A549 (cell line): Measurements from ENCODE around the gene PARD3B. TPM values are rescaled to one million over a fixed set of nuclear protein-coding genes. Genes with fewer than 3 reads are reported as not detected.

Experiments
- ATAC-seq, 2 experiments: fragments of 200-7000 bp in 1 of 2; fragments of >200 bp in 1 of 2; cut with Nextera tagmentation in 1 of 2; cut with Tn5 transposase in 1 of 2; 3 replicates each; pipeline versions ENCODE4 v1.8.0 to v1.9.1; 2018 to 2020; ENCODE audit warnings: mild to moderate bottlenecking in 1 of 2, moderate library complexity in 1 of 2
- CTCF ChIA-PET: fragments of 300-600 bp; sonication (Branson Sonifier 250); formaldehyde crosslinking; extraction: SDS; loops from one replicate; lab custom pipeline; 2021; ENCODE audit warnings: antibody characterized with exemption, inconsistent platforms; lab: Yijun Ruan, JAX
- POLR2A ChIA-PET: fragments of 350-600 bp; formaldehyde crosslinking; extraction: SDS; loops from one replicate; lab custom pipeline; 2021; ENCODE audit warnings: antibody characterized with exemption, inconsistent platforms; lab: Yijun Ruan, JAX
- DNase-seq, 2 experiments: peaks; one replicate each; pipeline versions ENCODE4 v3.0.0 to v3.0.0-alpha.2; 2011 to 2016; ENCODE audit warnings: low read depth in 1 of 2, low spot score in 1 of 2
- FAIRE-seq: peaks from 2 replicates; lab custom pipeline; 2011; peaks lifted over from hg19 to GRCh38; lab: Jason Lieb, UNC
- H3K27ac ChIP-seq, 2 experiments: fragments of >200 bp; sonication (Bioruptor Twin); formaldehyde crosslinking; 3 replicates each; pipeline ENCODE4 v1.5.1; 2016 to 2017
- H3K4me1 ChIP-seq: fragments of >200 bp; sonication (Bioruptor Twin); formaldehyde crosslinking; 3 replicates; pipeline ENCODE4 v1.6.1; 2016
- H3K4me2 ChIP-seq: fragments of >200 bp; sonication (Bioruptor Twin); formaldehyde crosslinking; 3 replicates; pipeline ENCODE4 v1.6.1; 2016
- H3K4me3 ChIP-seq: fragments of >200 bp; sonication (Bioruptor Twin); formaldehyde crosslinking; 3 replicates; pipeline ENCODE4 v1.5.1; 2016
- H3K9me3 ChIP-seq: fragments of >200 bp; sonication (Bioruptor Twin); formaldehyde crosslinking; 3 replicates; pipeline ENCODE4 v1.6.1; 2016
- BCL3 ChIP-seq: fragments of >200 bp; sonication (Bioruptor Twin); formaldehyde crosslinking; IDR thresholded peaks from 3 replicates; pipeline ENCODE4 v1.6.1; 2016
- EHMT2 ChIP-seq: fragments of 200-600 bp; sonication (generic); IDR thresholded peaks from 2 replicates; pipeline ENCODE4 v1.6.1; 2016; ENCODE audit warnings: antibody characterized with exemption, low read depth, mild to moderate bottlenecking, moderate library complexity
- FOSL2 ChIP-seq, 2 experiments: fragments of 450-650 bp in 1 of 2; fragments of >200 bp in 1 of 2; sonication (Bioruptor Twin) in 1 of 2; formaldehyde crosslinking; IDR thresholded peaks; 2 replicates each; pipeline versions ENCODE4 v1.5.0 to v1.6.1; 2016 to 2020; ENCODE audit warnings: mild to moderate bottlenecking in 1 of 2, moderate library complexity in 1 of 2
- FOXS1 ChIP-seq: fragments of 250-450 bp; sonication (Bioruptor Pico); IDR thresholded peaks from 2 replicates; pipeline ENCODE4 v1.5.0; 2020; ENCODE audit warnings: mild to moderate bottlenecking, moderate library complexity
- HES2 ChIP-seq: fragments of >200 bp; sonication (Bioruptor Twin); formaldehyde crosslinking; IDR thresholded peaks from 2 replicates; pipeline ENCODE4 v1.6.1; 2016
- HOXB13 ChIP-seq: fragments of 250-450 bp; sonication (Bioruptor Pico); IDR thresholded peaks from 2 replicates; pipeline ENCODE4 v1.5.0; 2020; ENCODE audit warnings: low read depth, mild to moderate bottlenecking, moderate library complexity
- HOXB5 ChIP-seq: fragments of 250-450 bp; sonication (Bioruptor Pico); IDR thresholded peaks from 2 replicates; pipeline ENCODE4 v1.5.0; 2020; ENCODE audit warnings: mild to moderate bottlenecking, moderate library complexity
- JUN ChIP-seq, 2 experiments: fragments of >200 bp; sonication (Bioruptor Twin); formaldehyde crosslinking; IDR thresholded peaks; 2 replicates in 1 of 2; 3 replicates in 1 of 2; pipeline ENCODE4 v1.6.1; 2016 to 2017
- MAZ ChIP-seq: fragments of 150-350 bp; IDR thresholded peaks from 2 replicates; pipeline ENCODE4 v1.6.1; 2014; ENCODE audit warnings: antibody characterized with exemption, low read depth, low read length, borderline replicate concordance
- PHF8 ChIP-seq: fragments of 200-600 bp; sonication (generic); IDR thresholded peaks from 2 replicates; pipeline ENCODE4 v1.6.1; 2016; ENCODE audit warnings: low read depth, mild to moderate bottlenecking, antibody characterized with exemption, moderate library complexity, borderline replicate concordance
- POLR2AphosphoS2 ChIP-seq: conservative IDR thresholded peaks from 2 replicates; pipeline ENCODE4 v1.6.1; 2012; ENCODE audit warnings: low read length, improper control_type of control experiment, inconsistent platforms
- RAD21 ChIP-seq, 2 experiments: fragments of >200 bp in 1 of 2; sonication (Bioruptor Twin) in 1 of 2; formaldehyde crosslinking in 1 of 2; IDR thresholded peaks in 1 of 2; conservative IDR thresholded peaks in 1 of 2; 2 replicates in 1 of 2; 3 replicates in 1 of 2; pipeline ENCODE4 v1.6.1; 2012 to 2018; ENCODE audit warnings: inconsistent platforms in 1 of 2
- RARB ChIP-seq: fragments of 250-450 bp; sonication (Bioruptor Pico); IDR thresholded peaks from 2 replicates; pipeline ENCODE4 v1.8.0; 2021; ENCODE audit warnings: mild to moderate bottlenecking, moderate library complexity
- SREBF2 ChIP-seq: fragments of 450-650 bp; IDR thresholded peaks from 2 replicates; pipeline ENCODE4 v1.6.1; 2014; ENCODE audit warnings: mild to moderate bottlenecking, moderate library complexity
- ZC3H11A ChIP-seq: fragments of 450-650 bp; IDR thresholded peaks from 2 replicates; pipeline ENCODE4 v1.6.1; 2014; ENCODE audit warnings: antibody characterized with exemption, mild to moderate bottlenecking
- ZFP36 ChIP-seq: fragments of 450-650 bp; IDR thresholded peaks from 2 replicates; pipeline ENCODE4 v1.6.1; 2014; ENCODE audit warnings: borderline replicate concordance; ENCODE audit not compliant: partially characterized antibody
- ZNF302 ChIP-seq: fragments of 250-450 bp; sonication (Bioruptor Pico); IDR thresholded peaks from 2 replicates; pipeline ENCODE4 v1.9.0; 2021; ENCODE audit warnings: inconsistent platforms, mild to moderate bottlenecking, moderate library complexity
- ZSCAN20 ChIP-seq: fragments of 250-450 bp; sonication (Bioruptor Pico); IDR thresholded peaks from 2 replicates; pipeline ENCODE4 v1.8.0; 2022; ENCODE audit warnings: mild to moderate bottlenecking, moderate library complexity
- WGBS: methylation state at CpG from one replicate; pipeline ENCODE4 v1.1.6; 2017; ENCODE audit errors: missing lambda C conversion rate; 5-methylcytosine and 5-hydroxymethylcytosine counted together
- polyA plus RNA-seq, 4 experiments: library from polyadenylated mRNA; depleted of rRNA in 3 of 4; stranded (reverse); fragments of >200 nt; fragmentation: RNase III in 1 of 4; extraction: RNeasy Plus Mini Kit Qiagen cat#74134 plus additional on column Dnase treatment in 1 of 4; gene quantifications; 2 replicates in 3 of 4; 3 replicates in 1 of 4; pipeline ENCODE4 v1.2.3, GENCODE V29; 2011 to 2017
- TF ChIP-seq, protein P1 (sequence below): fragments of 250-450 bp; sonication (Bioruptor Pico); IDR thresholded peaks from 2 replicates; pipeline ENCODE4 v1.5.0; 2021; ENCODE audit warnings: mild to moderate bottlenecking, moderate library complexity, borderline replicate concordance
- TF ChIP-seq, protein P2 (sequence below): IDR thresholded peaks from 2 replicates; pipeline ENCODE4 v1.6.1; 2012

The PARD3B gene
- polyA plus RNA-seq, 2 of the 4 experiments (the other 2 are of a cell fraction), result 1.2 to 2.4 TPM

GRCh38 chr2:204503869-204504268 is 41.4 kb upstream of the PARD3B start:
- ChIA-PET CTCF (no interaction called here), POLR2A (no interaction called here)
- H3K9me3 ChIP-seq, result no peaks in the 10 kb centered on the region
- H3K27ac ChIP-seq, result no peak overlapping the region
- TF ChIP-seq HES2, result no peak
- TF ChIP-seq BCL3, result no peak
- TF ChIP-seq ZSCAN20, result no peak
- no peak for TF ChIP-seq EHMT2
- no peak for TF ChIP-seq FOXS1 (CRISPR knock-in tag)
- no peak for TF ChIP-seq MAZ
- TF ChIP-seq JUN (IDR thresholded peaks at IDR 0.05), result no peak
- TF ChIP-seq SREBF2, result no peak
- TF ChIP-seq ZFP36, result no peak
- no peak for TF ChIP-seq HOXB5 (CRISPR knock-in tag)
- no peak for TF ChIP-seq HOXB13 (CRISPR knock-in tag)
- TF ChIP-seq RAD21 (conservative IDR thresholded peaks at IDR 0.05 in 1 of 2, IDR thresholded peaks at IDR 0.05 in 1 of 2), result no peak
- TF ChIP-seq, protein P1, sequence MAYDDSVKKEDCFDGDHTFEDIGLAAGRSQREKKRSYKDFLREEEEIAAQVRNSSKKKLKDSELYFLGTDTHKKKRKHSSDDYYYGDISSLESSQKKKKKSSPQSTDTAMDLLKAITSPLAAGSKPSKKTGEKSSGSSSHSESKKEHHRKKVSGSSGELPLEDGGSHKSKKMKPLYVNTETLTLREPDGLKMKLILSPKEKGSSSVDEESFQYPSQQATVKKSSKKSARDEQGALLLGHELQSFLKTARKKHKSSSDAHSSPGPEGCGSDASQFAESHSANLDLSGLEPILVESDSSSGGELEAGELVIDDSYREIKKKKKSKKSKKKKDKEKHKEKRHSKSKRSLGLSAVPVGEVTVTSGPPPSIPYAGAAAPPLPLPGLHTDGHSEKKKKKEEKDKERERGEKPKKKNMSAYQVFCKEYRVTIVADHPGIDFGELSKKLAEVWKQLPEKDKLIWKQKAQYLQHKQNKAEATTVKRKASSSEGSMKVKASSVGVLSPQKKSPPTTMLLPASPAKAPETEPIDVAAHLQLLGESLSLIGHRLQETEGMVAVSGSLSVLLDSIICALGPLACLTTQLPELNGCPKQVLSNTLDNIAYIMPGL (CRISPR knock-in tag), result no peak
- no peak for TF ChIP-seq PHF8
- no peak for TF ChIP-seq ZC3H11A
- no peak for TF ChIP-seq FOSL2 (IDR thresholded peaks at IDR 0.05)
- TF ChIP-seq FOSL2 (CRISPR knock-in tag; IDR thresholded peaks at IDR 0.05), result no peak
- TF ChIP-seq, protein P2, sequence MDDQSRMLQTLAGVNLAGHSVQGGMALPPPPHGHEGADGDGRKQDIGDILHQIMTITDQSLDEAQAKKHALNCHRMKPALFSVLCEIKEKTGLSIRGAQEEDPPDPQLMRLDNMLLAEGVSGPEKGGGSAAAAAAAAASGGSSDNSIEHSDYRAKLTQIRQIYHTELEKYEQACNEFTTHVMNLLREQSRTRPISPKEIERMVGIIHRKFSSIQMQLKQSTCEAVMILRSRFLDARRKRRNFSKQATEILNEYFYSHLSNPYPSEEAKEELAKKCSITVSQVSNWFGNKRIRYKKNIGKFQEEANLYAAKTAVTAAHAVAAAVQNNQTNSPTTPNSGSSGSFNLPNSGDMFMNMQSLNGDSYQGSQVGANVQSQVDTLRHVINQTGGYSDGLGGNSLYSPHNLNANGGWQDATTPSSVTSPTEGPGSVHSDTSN, result no peak
- DNase-seq, result no peak
- H3K4me3 ChIP-seq, result no peak overlapping the region
- ATAC-seq, result no peak
- 30% methylated on average over 2 of the region's 2 CpGs for WGBS
- H3K4me2 ChIP-seq, result no peak overlapping the region
- no peak for FAIRE-seq
- no peaks in the 10 kb centered on the region for H3K4me1 ChIP-seq

DNA sequence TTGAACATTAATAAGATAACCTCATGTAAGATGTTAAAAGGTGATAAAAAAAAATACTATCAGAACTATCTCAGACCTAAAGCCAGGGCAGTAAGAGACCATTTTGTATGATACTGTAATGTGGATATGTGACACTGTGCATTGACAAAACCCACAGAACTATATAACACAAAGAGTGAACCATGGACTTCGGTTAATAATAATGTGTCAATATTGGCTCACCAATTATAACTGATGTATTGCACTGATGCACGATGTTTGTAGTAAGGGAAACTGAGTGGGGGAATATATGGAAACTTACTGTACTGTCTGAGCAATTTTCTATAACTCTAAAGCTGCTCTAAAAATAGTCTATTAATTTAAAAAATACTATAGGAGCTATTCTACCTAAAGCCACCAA is 40.7 kb upstream of the PARD3B start:
- ChIA-PET CTCF (interaction anchor here (1.2 kb wide), 1 partner anchor 13 kb away, joined by 4 read pairs; no protein-coding TSS in a partner anchor), POLR2A (no interaction called here)
- TF ChIP-seq ZNF302 (CRISPR knock-in tag), result no peak
- TF ChIP-seq POLR2AphosphoS2, result no peak
- no peak for TF ChIP-seq RARB (CRISPR knock-in tag)
- TF ChIP-seq SREBF2, result no peak
- WGBS, result 48% methylated on average over 2 of the region's 2 CpGs
- H3K4me3 ChIP-seq, result no peak overlapping the region
- FAIRE-seq (no peak), DNase-seq (no peak), ATAC-seq (no peak)
- H3K9me3 ChIP-seq, result no peaks in the 10 kb centered on the region
- no peak overlapping the region for H3K4me2 ChIP-seq
- H3K4me1 ChIP-seq, result no peaks in the 10 kb centered on the region
- H3K27ac ChIP-seq, result no peak overlapping the region
